HEK293 (cell line): ENCODE results near the gene PRRT1.

Source experiments
- CTCF ChIA-PET: fragments of 350-600 bp; formaldehyde crosslinking; extraction: SDS; loops from one replicate; lab custom pipeline; 2021; ENCODE audit warnings: antibody characterized with exemption; lab: Yijun Ruan, JAX
- POLR2A ChIA-PET: fragments of 300-600 bp; formaldehyde crosslinking; extraction: SDS; loops from one replicate; lab custom pipeline; 2020; ENCODE audit warnings: antibody characterized with exemption, inconsistent platforms; lab: Yijun Ruan, JAX
- H3K27ac ChIP-seq: fragments of 200-500 bp; sonication (Bioruptor generic); 2 replicates; pipeline ENCODE4 v1.5.1; 2014; ENCODE audit warnings: low read depth, low read length, control low read depth, inconsistent platforms; ENCODE audit errors: extremely low read depth
- H3K36me3 ChIP-seq, 2 experiments: fragments of 200-500 bp in 1 of 2; sonication (Bioruptor generic) in 1 of 2; 1 replicate in 1 of 2; 2 replicates in 1 of 2; pipeline ENCODE4 v1.5.1; 2014 to 2017; ENCODE audit warnings: inconsistent platforms in 2 of 2, low read length in 2 of 2; ENCODE audit not compliant: control insufficient read depth in 2 of 2, insufficient read depth in 1 of 2
- H3K4me1 ChIP-seq: fragments of 200-500 bp; sonication (Bioruptor generic); 2 replicates; pipeline ENCODE4 v1.5.1; 2014; ENCODE audit warnings: mild to moderate bottlenecking, low read length, inconsistent platforms; ENCODE audit not compliant: control insufficient read depth, insufficient read depth
- H3K4me3 ChIP-seq: 2 replicates; pipeline ENCODE4 v1.5.1; 2011; ENCODE audit warnings: low read depth, mild to moderate bottlenecking, control low read depth, low read length, moderate library complexity
- H3K9me3 ChIP-seq: fragments of 200-500 bp; sonication (Bioruptor generic); 2 replicates; pipeline ENCODE4 v1.5.1; 2014; ENCODE audit warnings: low read depth, low read length, inconsistent platforms; ENCODE audit not compliant: control insufficient read depth, insufficient read depth
- EGR2 ChIP-seq: fragments of 450-650 bp; formaldehyde crosslinking; IDR thresholded peaks from 2 replicates; pipeline ENCODE4 v1.5.1; 2016; ENCODE audit warnings: low read depth, missing biosample characterization, missing genetic modification characterization
- GFI1B ChIP-seq: fragments of 450-650 bp; formaldehyde crosslinking; IDR thresholded peaks from 2 replicates; pipeline ENCODE4 v1.5.1; 2016; ENCODE audit warnings: missing biosample characterization, missing genetic modification characterization
- GLIS2 ChIP-seq: fragments of 450-650 bp; formaldehyde crosslinking; IDR thresholded peaks from 2 replicates; pipeline ENCODE4 v1.5.1; 2016; ENCODE audit warnings: missing biosample characterization, missing genetic modification characterization
- INSM2 ChIP-seq: fragments of 450-650 bp; formaldehyde crosslinking; IDR thresholded peaks from 2 replicates; pipeline ENCODE4 v1.5.1; 2016; ENCODE audit warnings: missing biosample characterization, missing genetic modification characterization
- PRDM1 ChIP-seq: fragments of 450-650 bp; formaldehyde crosslinking; IDR thresholded peaks from 2 replicates; pipeline ENCODE4; 2016; ENCODE audit warnings: missing biosample characterization, missing genetic modification characterization
- ZEB2 ChIP-seq: fragments of 450-650 bp; formaldehyde crosslinking; IDR thresholded peaks from 2 replicates; pipeline ENCODE4 v1.5.1; 2016; ENCODE audit warnings: missing biosample characterization, missing genetic modification characterization
- ZFHX2 ChIP-seq: fragments of 450-650 bp; formaldehyde crosslinking; conservative IDR thresholded peaks from 2 replicates; pipeline ENCODE4 v1.5.1; 2016; ENCODE audit warnings: missing biosample characterization, missing genetic modification characterization
- ZNF138 ChIP-seq: fragments of 450-650 bp; formaldehyde crosslinking; IDR thresholded peaks from 2 replicates; pipeline ENCODE4 v1.5.1; 2016; ENCODE audit warnings: missing biosample characterization, missing genetic modification characterization, borderline replicate concordance
- ZNF202 ChIP-seq: fragments of 450-650 bp; formaldehyde crosslinking; IDR thresholded peaks from 2 replicates; pipeline ENCODE4 v1.5.1; 2016; ENCODE audit warnings: missing biosample characterization, missing genetic modification characterization, borderline replicate concordance
- ZNF239 ChIP-seq: fragments of 450-650 bp; formaldehyde crosslinking; IDR thresholded peaks from 2 replicates; pipeline ENCODE4 v1.5.1; 2016; ENCODE audit warnings: missing biosample characterization, missing genetic modification characterization
- ZNF366 ChIP-seq: fragments of 450-650 bp; formaldehyde crosslinking; conservative IDR thresholded peaks from 2 replicates; pipeline ENCODE4 v1.5.1; 2016; ENCODE audit warnings: missing biosample characterization, missing genetic modification characterization
- ZNF37A ChIP-seq: fragments of 450-650 bp; IDR thresholded peaks from 2 replicates; pipeline ENCODE4 v1.5.1; 2018; ENCODE audit warnings: missing biosample characterization, missing genetic modification characterization
- ZNF624 ChIP-seq: fragments of 450-650 bp; formaldehyde crosslinking; IDR thresholded peaks from 2 replicates; pipeline ENCODE4 v1.5.1; 2017; ENCODE audit warnings: missing biosample characterization, missing genetic modification characterization
- ZNF677 ChIP-seq: fragments of 450-650 bp; IDR thresholded peaks from 2 replicates; pipeline ENCODE4 v1.5.0; 2018; ENCODE audit warnings: missing biosample characterization, mild to moderate bottlenecking, missing genetic modification characterization, moderate library complexity
- ZSCAN23 ChIP-seq: fragments of 450-650 bp; formaldehyde crosslinking; IDR thresholded peaks from 2 replicates; pipeline ENCODE4 v1.5.1; 2016; ENCODE audit warnings: missing biosample characterization, missing genetic modification characterization
- ZXDB ChIP-seq: fragments of 450-650 bp; formaldehyde crosslinking; IDR thresholded peaks from 2 replicates; pipeline ENCODE4 v1.5.1; 2016; ENCODE audit warnings: missing biosample characterization, missing genetic modification characterization

The PRRT1 gene

GRCh38 chr6:32168350-32168749 lies 16.6 kb upstream of the PRRT1 start:
- Histone ChIP-seq H3K9me3 (no peaks in the 10 kb centered on the region), H3K4me3 (no peak overlapping the region), H3K4me1 (no peaks in the 10 kb centered on the region), H3K27ac (no peak overlapping the region), H3K36me3 (peaks cover 15 to 68% of the 10 kb centered on the region in 2 experiments; a peak in 2 of 3 replicates)
- no peak for TF ChIP-seq GLIS2 (tag by site-specific recombination)
- no peak for TF ChIP-seq ZEB2 (tag by site-specific recombination)
- TF ChIP-seq ZNF624 (tag by site-specific recombination) = no peak
- no peak for TF ChIP-seq ZNF138 (tag by site-specific recombination)
- CTCF ChIA-PET = interaction anchor here (0.6 to 1.9 kb wide), 4 partner anchors 8 to 57 kb away, joined by 3 to 19 read pairs (median 5); partner anchors contain the start of gene AGPAT1
- POLR2A ChIA-PET = interaction anchor here (0.5 to 2.0 kb wide), 6 partner anchors 11 to 40 kb away, joined by 3 to 9 read pairs (median 6); partner anchors contain the start of genes ATF6B and PBX2

GRCh38 chr6:32167761-32168262 lies 16.1 kb upstream of the PRRT1 start:
- Histone ChIP-seq H3K4me3 (no peak overlapping the region), H3K4me1 (no peaks in the 10 kb centered on the region), H3K36me3 (peaks cover 19 to 73% of the 10 kb centered on the region in 2 experiments; a peak in 2 of 3 replicates), H3K9me3 (no peaks in the 10 kb centered on the region), H3K27ac (no peak overlapping the region)
- ChIA-PET CTCF (interaction anchor here (1.0 to 1.9 kb wide), 2 partner anchors 8 to 50 kb away, joined by 3 to 19 read pairs; partner anchors contain the start of gene AGPAT1), POLR2A (interaction anchor here (0.5 to 1.3 kb wide), 4 partner anchors 10 to 18 kb away, joined by 3 to 6 read pairs (median 4); no protein-coding TSS in a partner anchor)
- no peak for TF ChIP-seq ZFHX2
- no peak for TF ChIP-seq ZSCAN23 (tag by site-specific recombination)

- Histone ChIP-seq H3K27ac (no peak overlapping the region), H3K4me3 (no peak overlapping the region), H3K36me3 (peaks cover 19 to 79% of the 10 kb centered on the region in 2 experiments; a peak in 2 of 3 replicates), H3K9me3 (no peaks in the 10 kb centered on the region)
- ChIA-PET CTCF (interaction anchor here (1.0 to 1.9 kb wide), 2 partner anchors 9 to 49 kb away, joined by 3 to 19 read pairs; partner anchors contain the start of gene AGPAT1), POLR2A (interaction anchor here (0.6 to 1.3 kb wide), 4 partner anchors 10 to 18 kb away, joined by 3 to 5 read pairs (median 4); no protein-coding TSS in a partner anchor)
- TF ChIP-seq PRDM1 (tag by site-specific recombination) (0 out of 2 replicates have a peak, but pooled peaks have one; percentile 19), INSM2 (tag by site-specific recombination) (no peak)
- TF ChIP-seq, all 188 proteins: peak for 1
- no peaks in the 10 kb centered on the region for H3K4me1 ChIP-seq
These were observed 15.5 kb upstream of the PRRT1 start for GRCh38 chr6:32167154-32167760.

- Histone ChIP-seq H3K36me3 (peaks cover 19 to 81% of the 10 kb centered on the region in 2 experiments; a peak in 2 of 3 replicates), H3K27ac (no peak overlapping the region), H3K4me3 (no peak overlapping the region), H3K4me1 (no peaks in the 10 kb centered on the region), H3K9me3 (no peaks in the 10 kb centered on the region)
- CTCF ChIA-PET = interaction anchor here (1.4 to 2.6 kb wide), 3 partner anchors 29 to 49 kb away, joined by 3 to 19 read pairs (median 16); no protein-coding TSS in a partner anchor
- POLR2A ChIA-PET = interaction anchor here (0.6 to 1.4 kb wide), 5 partner anchors 16 to 38 kb away, joined by 3 to 6 read pairs (median 4); partner anchors contain the start of genes ATF6B, FKBPL and PBX2
- TF ChIP-seq ZNF37A (tag by site-specific recombination) = no peak
- no peak for TF ChIP-seq ZNF677 (tag by site-specific recombination)
- TF ChIP-seq EGR2 = peak; percentile 23; the same call in 1 of the 2 replicates
- no peak for TF ChIP-seq GFI1B (tag by site-specific recombination)
- no peak for TF ChIP-seq ZNF202 (tag by site-specific recombination)
- no peak for TF ChIP-seq ZNF239 (tag by site-specific recombination)
- TF ChIP-seq ZNF366 = no peak
- TF ChIP-seq ZXDB = no peak
These were observed 14.8 kb upstream of the PRRT1 start for GRCh38 chr6:32166411-32167061.
